Kidney epithelial cell (primary cell): Measurements from ENCODE around the gene MYCBP2. TPM values are rescaled to one million over a fixed set of nuclear protein-coding genes. Genes with fewer than 3 reads are reported as not detected.

Experiments used
- DNase-seq: peaks from one replicate; pipeline ENCODE4 v3.0.0-alpha.2; 2010; ENCODE audit warnings: low read depth
- H3K27me3 ChIP-seq: 2 replicates; pipeline ENCODE4 v1.6.0; 2011; ENCODE audit warnings: low read length; ENCODE audit not compliant: control insufficient read depth, insufficient read depth
- H3K36me3 ChIP-seq: 2 replicates; pipeline ENCODE4 v1.5.1; 2011; ENCODE audit warnings: low read length; ENCODE audit not compliant: control insufficient read depth, insufficient read depth
- H3K4me3 ChIP-seq: 2 replicates; pipeline ENCODE4 v1.5.1; 2011; ENCODE audit warnings: low read depth, mild to moderate bottlenecking, control low read depth, low read length
- CTCF ChIP-seq: IDR thresholded peaks from 2 replicates; pipeline ENCODE4 v1.5.1; 2011; ENCODE audit warnings: mild to moderate bottlenecking, moderate library complexity, low read length, control low read depth, inconsistent platforms; ENCODE audit not compliant: insufficient read depth, poor library complexity, severe bottlenecking
- total RNA-seq: library from RNA; depleted of rRNA; stranded (reverse); fragments of >200 nt; gene quantifications from 2 replicates; pipeline ENCODE4 v1.2.3, GENCODE V29; 2015

The MYCBP2 gene
- total RNA-seq, 1 donor from 2014 or later, result 46.3 TPM

- Histone ChIP-seq H3K4me3 (no peak overlapping the region), H3K27me3 (no peaks in the 10 kb centered on the region), H3K36me3 (no peaks in the 10 kb centered on the region)
- no peak for TF ChIP-seq CTCF
- no peak for DNase-seq
Observed at GRCh38 chr13:77084755-77085154, 242.1 kb downstream of the MYCBP2 start.

GRCh38 chr13:77079902-77080413 is 246.9 kb downstream of the MYCBP2 start:
- H3K4me3 ChIP-seq, result no peak overlapping the region
- no peak for DNase-seq
- no peaks in the 10 kb centered on the region for H3K36me3 ChIP-seq
- H3K27me3 ChIP-seq, result no peaks in the 10 kb centered on the region
- TF ChIP-seq CTCF, result no peak

GRCh38 chr13:77067519-77067918 is 259.4 kb downstream of the MYCBP2 start:
- Histone ChIP-seq H3K4me3 (no peak overlapping the region), H3K27me3 (no peaks in the 10 kb centered on the region), H3K36me3 (peaks cover under 1% of the 10 kb centered on the region)
- no peak for TF ChIP-seq CTCF
- no peak for DNase-seq

- H3K27me3 ChIP-seq, result no peaks in the 10 kb centered on the region
- DNase-seq, result no peak
- H3K36me3 ChIP-seq, result peaks cover 2% of the 10 kb centered on the region
- no peak for TF ChIP-seq CTCF
- no peak overlapping the region for H3K4me3 ChIP-seq
Observed at GRCh38 chr13:77065461-77066147, 261.3 kb downstream of the MYCBP2 start.

GRCh38 chr13:77062097-77062496 is 264.8 kb downstream of the MYCBP2 start:
- no peak for TF ChIP-seq CTCF
- H3K4me3 ChIP-seq, result no peak overlapping the region
- no peaks in the 10 kb centered on the region for H3K27me3 ChIP-seq
- peaks cover 2% of the 10 kb centered on the region for H3K36me3 ChIP-seq
- DNase-seq, result no peak

GRCh38 chr13:77061362-77061761 is 265.5 kb downstream of the MYCBP2 start:
- no peak for DNase-seq
- TF ChIP-seq CTCF, result no peak
- Histone ChIP-seq H3K4me3 (no peak overlapping the region), H3K36me3 (peaks cover 2% of the 10 kb centered on the region), H3K27me3 (no peaks in the 10 kb centered on the region)
